Stimulated activated naive CD4-positive, alpha-beta T cell (primary cell): Measurements from ENCODE around the gene PDLIM5.

ENCODE experiments used
- DNase-seq, 6 experiments: peaks; one replicate each; lab custom pipeline; 2025; lab: John Stamatoyannopoulos, UW

PDLIM5 gene

DNA sequence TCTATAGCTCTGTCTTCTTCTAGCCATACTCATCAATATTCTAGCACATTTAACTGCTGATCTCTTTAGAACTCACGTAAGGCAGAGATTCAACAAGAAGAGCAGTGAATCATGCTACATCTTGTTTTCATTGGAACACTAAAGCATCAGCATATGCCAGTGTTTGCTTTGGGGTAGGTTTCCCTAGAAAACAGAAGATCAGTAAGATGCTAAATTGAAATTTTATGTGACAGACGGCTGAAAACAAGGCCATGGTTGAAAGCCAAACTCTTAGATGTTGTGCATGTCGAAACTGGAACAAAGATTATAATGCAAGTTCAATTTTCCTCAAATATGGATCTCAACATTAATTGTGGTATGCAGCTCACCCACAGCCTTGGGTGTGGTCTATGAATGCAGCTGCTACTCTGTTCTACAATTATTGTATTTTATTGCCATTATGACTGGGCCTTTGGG, 107.6 kb downstream of the PDLIM5 start:
- no peak for DNase-seq

DNA sequence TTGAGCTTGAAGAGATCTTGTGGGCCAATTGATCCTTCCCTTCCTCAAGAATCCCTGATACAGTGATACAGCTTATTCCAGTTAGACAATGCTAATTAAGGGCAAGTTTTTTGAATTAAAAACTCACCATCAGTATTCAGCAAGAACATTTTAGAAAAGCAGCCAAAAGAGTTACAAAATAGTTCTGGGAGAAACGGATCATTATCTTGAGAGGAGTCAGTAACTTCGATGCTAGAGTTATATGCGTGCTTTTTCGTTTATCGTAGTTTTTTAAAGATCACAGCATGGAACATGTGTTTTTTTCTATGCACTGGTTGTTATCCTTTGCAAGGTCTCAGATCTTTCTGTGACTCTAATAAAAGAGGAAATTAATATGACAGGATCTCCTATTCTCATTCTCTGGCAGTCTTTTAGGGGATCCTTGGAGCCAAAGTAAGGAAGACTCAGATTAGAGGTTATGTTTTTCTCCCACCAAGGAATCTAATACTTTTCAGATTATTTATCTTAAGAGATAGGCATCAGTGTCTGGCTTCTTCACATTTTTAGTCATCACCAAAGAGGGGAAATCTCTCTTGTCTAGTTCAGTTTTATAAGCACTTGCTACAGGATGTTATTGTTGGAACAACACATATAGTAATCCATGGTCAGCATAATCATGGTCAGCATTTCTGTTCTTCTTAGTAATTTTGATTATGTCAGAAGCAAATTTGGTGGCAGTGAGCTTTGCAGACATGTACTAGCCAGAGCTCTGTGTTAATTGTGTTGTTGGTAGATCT, 109.7 kb downstream of the PDLIM5 start:
- DNase-seq = no peak

DNA sequence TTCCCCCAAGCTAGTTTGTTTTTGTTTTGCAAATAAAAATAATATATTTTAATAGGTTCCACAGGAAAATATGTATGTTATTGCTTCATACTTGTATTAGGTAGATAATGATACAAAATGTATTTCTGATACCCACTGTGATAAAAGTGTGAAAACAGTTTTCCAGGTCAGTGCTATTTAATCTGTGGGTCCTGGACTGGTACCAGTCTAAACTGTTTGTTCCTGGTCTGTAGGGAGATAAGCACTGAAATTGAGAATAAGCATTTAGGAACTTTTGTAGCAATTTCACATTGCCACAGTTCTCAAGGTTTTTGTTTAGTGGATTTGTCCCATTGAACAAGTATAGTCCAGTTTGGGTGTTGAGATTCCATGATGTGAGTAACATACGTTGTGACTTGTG, 110.5 kb downstream of the PDLIM5 start:
- DNase-seq = no peak

DNA sequence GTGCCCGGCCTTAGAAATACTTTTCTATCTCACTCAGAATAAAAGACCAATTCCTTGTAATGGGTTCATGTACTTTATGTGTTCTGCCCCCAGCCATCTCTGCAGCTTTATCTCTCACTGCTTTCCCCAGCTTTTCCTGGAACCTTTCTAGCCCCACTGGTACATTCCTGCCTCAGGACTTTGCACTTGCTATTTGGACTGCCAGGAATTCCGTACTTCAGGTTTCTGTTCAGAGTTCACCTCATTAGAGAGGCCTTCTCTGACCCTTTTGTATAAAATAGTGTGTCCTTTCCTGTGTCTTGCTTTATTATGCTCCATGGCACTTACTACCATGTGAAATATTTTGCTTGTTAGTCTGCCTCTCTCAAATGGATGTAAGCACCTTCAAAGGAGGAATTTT, 112.5 kb downstream of the PDLIM5 start:
- DNase-seq = no peak

DNA sequence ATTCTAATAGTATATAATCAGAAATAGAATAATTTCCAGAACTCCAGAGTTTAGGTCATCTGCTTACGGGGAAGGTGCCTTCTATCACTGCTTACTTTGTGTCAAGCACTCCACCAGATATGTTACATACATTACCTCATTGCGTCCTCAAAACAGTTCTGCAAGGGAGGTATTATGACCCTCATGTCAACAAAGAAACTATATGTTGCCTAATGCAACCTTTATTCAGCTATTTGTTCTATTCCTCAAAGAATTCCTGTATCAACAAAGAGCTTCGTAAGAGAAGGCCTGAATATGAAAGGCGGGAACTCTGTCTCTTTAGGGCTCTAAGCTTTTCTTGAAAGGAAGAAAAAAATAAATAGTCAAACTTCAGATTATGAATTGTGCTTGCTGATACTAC, 114.7 kb downstream of the PDLIM5 start:
- no peak for DNase-seq

DNA sequence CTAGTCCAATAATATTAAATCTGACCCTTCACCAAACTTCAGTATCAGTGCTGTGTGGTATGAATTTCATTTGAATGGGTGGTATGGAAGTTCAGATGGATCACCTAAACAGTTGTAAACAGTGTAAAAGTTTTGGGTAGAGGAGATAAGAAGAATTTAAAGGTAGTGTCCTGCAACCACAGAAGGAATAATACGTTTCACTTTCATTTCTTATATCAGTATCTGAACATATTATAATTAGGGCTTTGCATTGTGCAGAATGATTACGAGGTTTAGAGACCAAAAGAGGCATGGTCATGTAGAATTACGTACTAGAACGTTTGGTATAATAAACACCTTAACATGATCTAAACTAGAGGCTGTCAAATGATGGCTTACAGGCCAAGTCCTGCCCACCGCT, 116.1 kb downstream of the PDLIM5 start:
- no peak for DNase-seq

DNA sequence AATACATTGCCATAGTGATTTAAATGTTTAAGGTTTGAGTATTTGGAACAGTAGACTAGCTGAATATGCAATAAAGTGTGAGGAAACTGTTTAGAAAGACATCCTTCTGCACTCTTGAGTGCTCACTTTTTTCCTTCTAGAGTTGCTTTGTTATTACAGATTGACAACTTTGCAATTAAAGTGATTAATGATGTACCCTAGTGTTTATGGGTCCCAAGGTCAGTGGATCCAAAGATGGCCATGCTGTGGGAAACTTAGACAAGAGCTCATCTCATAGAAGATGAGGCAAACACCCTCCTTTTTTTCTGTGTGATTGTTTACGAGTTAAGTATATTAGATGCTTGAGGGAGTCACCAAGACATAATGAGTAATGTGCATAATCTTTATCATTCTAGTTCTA, 118.8 kb downstream of the PDLIM5 start:
- no peak for DNase-seq

DNA sequence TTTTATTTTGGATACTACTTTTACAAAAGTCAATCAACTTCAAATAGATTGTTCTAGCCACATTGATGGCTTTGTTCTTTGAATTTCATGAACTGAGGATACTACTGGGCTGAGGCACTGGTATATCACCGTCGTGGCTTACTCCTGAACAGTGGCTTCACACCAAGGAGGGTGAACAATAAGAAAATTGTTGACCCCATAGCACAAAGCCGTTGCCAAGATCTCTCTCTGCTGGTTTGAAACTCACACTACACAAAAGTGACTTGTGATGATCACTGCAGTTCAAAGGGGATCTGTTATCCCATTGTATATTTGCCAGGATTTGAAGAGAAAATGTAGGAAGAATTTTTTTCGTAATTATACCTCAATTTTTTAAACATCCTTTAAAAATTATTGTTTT, 119.6 kb downstream of the PDLIM5 start:
- DNase-seq = no peak

DNA sequence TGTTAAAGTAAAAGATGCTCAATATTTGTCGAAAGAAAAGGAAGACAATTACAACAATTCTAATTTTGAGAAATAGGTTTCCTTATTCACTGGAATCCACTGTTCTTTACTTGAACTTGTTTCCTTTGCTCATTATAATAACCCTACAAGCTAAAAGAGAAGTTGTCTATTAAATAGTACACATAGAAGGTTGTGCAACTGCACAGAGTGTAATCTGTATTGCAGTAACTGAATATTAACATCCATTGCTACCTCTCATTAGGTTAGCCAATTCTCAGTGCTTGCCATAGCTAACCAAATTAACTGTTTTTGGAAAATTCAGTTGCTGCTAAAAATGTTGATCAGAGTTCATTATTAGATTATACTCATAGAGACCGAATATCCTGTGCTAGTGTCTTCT, 120.0 kb downstream of the PDLIM5 start:
- DNase-seq = no peak

DNA sequence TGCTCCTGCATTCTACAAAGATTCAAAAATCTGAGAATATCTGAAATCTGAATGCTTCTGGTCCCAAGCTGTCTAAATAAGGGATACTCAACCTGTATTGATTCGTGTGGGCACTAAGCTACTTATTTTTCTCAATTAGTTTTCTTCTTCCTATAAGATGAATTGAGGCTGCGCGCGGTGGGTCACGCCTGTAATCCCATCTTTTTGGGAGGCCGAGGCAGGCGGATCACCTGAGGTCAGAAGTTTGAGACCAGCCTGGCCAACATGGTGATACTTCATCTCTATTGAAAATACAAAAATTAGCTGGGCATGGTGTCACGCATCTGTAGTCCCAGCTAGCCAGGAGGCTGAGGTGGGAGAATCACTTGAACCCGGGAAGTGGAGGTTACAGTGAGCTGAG, 122.3 kb downstream of the PDLIM5 start:
- DNase-seq = no peak

DNA sequence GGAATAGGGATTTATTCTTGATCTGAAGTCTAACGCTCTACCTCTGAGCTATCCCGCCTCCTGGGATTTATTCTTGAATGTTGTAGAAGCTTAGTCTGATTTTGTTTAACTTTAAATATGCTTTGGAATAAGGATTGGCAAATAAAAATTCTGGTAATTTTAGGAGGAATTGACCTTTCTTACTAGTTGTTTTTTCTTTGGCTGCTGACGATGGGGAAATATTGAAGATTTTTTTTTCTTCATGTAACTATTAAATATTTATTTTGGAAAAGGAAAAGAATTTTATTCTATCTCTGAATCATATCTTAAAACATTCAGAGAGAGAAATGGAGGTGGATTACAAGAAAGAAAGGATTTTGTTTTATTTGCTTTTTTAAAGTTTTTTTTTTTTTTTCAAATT, 122.9 kb downstream of the PDLIM5 start:
- no peak for DNase-seq

DNA sequence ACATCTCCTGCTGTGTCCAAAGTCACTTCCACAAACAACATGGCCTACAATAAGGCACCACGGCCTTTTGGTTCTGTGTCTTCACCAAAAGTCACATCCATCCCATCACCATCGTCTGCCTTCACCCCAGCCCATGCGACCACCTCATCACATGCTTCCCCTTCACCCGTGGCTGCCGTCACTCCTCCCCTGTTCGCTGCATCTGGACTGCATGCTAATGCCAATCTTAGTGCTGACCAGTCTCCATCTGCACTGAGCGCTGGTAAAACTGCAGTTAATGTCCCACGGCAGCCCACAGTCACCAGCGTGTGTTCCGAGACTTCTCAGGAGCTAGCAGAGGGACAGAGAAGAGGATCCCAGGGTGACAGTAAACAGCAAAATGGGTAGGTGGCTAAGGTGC, 123.9 kb downstream of the PDLIM5 start:
- no peak for DNase-seq

DNA sequence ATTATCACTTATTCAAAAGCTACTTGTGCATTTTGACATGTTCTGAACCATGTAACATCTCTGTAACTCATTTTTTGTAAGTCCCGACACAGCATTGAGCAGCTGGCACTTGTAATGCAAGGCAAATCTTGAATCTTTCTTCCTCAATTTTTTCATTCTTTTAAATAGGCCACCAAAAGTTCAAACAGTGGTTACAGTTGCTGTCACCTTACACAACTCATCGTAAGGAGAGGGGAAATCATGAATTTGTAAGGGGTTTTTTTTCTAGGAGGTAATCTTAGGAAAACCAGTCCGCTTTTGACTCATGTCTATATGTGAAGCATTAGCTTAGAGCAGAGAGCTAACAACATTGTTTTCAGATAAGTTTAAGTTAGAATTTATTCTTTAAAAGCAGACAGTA, 124.5 kb downstream of the PDLIM5 start:
- DNase-seq = no peak

DNA sequence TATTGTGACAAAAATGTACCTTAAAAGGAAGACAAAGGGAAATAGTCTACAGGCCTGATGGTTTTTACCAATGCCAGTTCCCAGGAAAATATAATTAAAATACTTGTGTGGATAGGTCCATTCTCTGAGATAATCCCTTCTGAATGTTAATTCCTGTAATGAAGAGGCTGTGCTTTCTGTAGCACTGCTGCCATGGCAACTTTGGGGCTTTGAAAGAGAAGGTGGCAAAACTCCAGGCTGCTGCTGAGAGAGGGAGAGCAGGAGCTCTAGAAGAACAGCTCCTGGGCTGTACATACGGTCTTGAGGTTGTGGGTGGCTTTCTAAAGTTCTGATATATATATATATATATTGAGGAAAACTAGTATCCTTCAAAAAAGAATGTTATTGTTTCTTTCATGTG, 125.4 kb downstream of the PDLIM5 start:
- DNase-seq = no peak

DNA sequence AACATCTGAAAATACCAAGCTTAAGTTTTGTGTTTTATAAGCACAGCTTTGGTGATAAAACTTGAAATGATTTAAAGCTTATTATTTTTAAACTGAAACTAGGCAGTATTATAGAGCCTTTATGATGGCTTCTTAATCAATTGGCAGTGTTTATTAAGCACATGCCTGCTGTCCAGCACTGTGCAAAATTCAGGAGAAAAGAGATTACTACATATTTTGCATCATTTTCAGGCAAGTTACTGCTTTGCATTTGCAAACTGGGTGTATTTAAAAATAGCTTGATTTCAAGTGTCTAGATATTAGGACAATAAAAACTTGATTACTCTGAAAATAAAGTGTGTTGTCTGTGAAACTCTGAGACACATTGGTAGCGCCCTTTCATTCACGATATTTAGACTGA, 126.5 kb downstream of the PDLIM5 start:
- DNase-seq = no peak

DNA sequence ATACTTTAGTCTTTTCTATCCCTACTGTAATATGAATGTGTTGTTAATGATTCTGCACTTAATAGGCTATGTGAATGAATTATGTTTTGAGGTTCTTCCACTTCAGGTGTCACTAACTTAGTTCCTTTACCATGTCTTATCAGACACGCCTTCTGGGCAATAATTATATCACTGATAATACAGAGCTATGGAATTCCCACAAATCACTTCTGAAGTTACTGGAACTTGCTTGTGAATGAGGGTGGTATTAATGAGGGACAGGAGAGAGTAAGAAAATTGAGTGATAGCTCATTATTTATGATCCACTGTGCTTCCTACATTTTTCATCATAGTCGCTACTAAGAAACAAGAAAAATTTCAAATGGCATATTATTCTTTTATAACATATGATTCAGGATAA, 130.0 kb downstream of the PDLIM5 start:
- DNase-seq = no peak

DNA sequence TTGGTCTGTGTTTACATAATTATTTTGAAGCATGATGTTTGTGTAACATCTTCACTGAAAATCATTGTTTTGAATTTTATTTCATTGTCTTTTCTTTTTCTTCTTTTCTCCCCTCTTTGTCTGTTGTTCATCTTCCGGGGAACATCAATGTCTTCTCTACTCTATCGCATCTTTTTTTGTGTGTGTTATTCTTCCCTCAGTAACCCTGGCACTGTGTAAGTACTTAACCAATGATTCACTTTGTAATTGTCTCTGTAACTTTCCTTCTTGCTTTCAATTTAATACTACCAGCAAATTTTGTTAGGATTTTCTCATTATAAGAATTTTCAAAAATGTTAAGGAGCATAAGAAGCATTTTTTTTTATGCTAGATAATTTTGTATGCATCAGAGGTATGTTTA, 130.8 kb downstream of the PDLIM5 start:
- no peak for DNase-seq

DNA sequence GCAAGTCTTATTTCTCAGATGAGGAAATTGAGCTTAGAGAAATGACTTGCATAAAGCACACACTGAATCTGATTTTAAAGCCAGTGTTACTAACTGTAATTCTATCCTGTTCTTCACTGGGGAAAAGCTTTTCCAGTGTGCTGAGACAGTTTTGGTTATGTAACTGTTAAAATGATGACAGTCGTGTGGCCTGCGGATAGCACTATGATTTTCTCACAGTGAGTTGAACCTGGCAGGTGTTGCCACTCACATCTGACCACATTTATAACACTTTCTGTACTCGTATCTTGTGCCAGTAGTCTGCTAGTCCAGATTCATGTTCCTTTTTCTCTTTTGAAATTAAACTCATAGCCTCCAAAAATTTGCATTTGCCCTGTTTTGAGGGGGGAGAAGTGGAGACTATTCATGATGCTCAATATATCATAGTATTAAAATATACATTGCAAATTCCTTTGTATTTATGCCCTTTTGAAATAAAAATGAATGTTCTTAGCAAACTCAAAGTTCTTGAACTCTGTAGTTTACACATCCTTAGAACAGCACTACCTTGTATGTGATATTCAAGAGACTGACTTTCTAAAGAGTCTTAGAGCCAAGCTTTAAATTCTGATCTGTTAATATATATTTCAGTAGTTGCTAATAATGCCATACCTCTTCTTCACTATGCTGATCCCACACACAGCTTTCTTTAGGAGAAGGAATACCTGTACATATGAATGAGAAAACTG, 132.3 kb downstream of the PDLIM5 start:
- no peak for DNase-seq

DNA sequence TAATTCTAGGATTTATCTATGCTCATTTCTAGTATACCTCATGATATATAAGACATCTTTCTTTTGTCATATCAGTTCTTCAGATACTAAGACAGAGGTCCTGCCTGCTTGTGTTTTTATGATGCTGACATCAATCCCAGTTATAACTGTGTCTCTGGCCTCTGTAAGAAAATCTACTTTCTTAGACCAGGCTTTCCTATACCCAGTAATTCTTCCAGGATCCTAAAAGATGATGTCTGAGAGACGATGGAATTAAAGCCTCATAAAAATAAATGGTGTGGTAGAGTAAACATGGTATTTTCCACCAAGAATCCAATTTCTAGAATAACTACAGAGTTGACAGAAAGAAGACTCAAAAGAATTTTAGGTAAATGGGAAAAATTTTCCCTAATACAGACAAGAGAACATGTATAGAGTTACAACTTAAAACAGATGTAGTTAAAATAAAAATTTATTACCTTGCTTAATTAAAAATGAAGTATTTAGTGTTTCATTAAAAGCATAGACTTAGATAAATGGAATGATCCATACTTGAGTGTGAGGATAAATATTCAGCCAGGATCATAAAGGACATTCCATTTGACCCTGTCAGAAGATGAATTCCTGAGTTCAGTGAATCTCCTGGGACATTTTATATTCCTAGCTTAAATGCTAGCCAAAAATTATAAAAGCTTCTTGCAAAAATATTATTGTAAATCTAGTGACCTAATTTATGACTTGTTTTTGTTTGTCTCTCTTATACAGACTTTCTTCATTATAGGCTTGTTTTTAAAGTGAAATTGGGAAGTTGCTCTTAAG, 137.4 kb downstream of the PDLIM5 start:
- DNase-seq = no peak

DNA sequence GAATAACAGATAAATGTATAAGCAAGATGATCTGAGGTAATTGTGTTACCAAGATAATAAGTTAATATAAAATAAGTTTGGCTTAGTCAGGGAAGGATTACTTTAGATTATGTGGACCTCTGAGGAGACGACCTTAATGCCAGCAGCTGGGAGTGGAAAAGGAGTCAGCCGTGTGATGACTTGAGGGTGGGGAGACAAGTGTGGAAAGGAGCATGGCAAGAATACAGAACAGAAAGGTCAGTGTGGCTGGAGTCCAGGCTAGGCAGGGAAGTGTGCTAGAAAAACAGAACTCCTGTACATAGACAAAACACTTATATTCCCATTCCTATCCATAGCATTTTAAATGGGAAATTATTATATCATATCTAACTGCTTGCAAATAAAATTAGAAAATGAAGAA, 138.8 kb downstream of the PDLIM5 start:
- no peak for DNase-seq

DNA sequence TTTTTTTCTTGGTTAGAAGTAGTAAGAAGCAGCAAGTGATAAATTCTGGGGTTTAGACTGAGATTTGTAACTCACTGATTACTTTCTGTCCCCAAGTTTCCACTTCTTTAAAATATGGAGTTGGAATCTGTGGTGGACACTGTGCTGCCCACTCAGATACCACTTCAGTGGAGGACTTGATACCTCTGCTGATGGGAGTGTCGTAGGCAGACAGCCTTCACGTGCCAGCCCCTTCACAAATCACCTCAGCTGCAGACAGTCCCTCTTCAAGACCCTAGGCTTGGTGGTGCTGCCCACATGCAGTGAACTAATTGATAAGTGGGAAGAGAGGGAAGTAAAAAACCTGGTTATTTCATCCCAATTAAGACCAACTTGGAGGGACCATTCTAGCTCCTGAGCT, 139.5 kb downstream of the PDLIM5 start:
- DNase-seq = no peak

DNA sequence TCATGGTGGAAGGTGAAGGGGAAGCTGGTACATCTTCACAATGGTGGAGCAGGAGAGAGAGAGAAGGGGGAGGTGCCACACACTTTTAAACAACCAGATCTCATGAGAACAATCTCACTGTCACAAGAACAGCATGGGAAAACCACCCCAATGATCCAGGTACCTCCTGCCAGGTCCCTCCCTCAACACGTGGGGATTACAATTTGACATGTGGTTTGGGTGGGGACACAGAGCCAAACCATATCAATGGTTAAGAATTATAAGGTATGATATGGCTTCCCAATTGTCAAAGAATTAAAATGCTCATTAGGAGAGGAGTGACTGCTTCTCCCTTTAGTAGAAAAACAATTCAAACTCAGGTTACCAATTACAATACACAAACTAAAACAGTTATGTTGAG, 143.3 kb downstream of the PDLIM5 start:
- DNase-seq = no peak
